ENCODE results near the gene CES3. TPM values are rescaled to one million over a fixed set of nuclear protein-coding genes. Genes with fewer than 3 reads are reported as not detected.
A peak's percentile ranks its signal among the peaks of the same experiment; 100 is the strongest.

CES3 gene
- total RNA-seq, 4 donors from 2014 or later: 0.31 to 1.6 (median 0.84) TPM

GRCh38 chr16:67001726-67002125 lies 40.7 kb downstream of the CES3 start:
- ATAC-seq (ENCODE audit: low FRiP score) (no peak), DNase-seq (ENCODE audit: low spot score) (no peak)
- no peak for TF ChIP-seq CTCF (IDR thresholded peaks at IDR 0.05)

GRCh38 chr16:67006930-67007658 lies 46.0 kb downstream of the CES3 start:
- DNase-seq (ENCODE audit: low spot score) (no peak), ATAC-seq (ENCODE audit: low FRiP score) (no peak)
- no peak for TF ChIP-seq CTCF (IDR thresholded peaks at IDR 0.05)

GRCh38 chr16:67009158-67009557 lies 48.1 kb downstream of the CES3 start:
- DNase-seq (ENCODE audit: low spot score) (no peak), ATAC-seq (ENCODE audit: low FRiP score) (no peak)
- TF ChIP-seq CTCF (IDR thresholded peaks at IDR 0.05): no peak

GRCh38 chr16:67011274-67011673 lies 50.2 kb downstream of the CES3 start:
- TF ChIP-seq CTCF (IDR thresholded peaks at IDR 0.05): no peak
- ATAC-seq (ENCODE audit: low FRiP score): no peak
- no peak for DNase-seq (ENCODE audit: low spot score)

- DNase-seq (ENCODE audit: low spot score) (no peak), ATAC-seq (ENCODE audit: low FRiP score) (no peak)
- TF ChIP-seq CTCF (IDR thresholded peaks at IDR 0.05): no peak
These were observed 52.3 kb downstream of the CES3 start for GRCh38 chr16:67013233-67013822.

- DNase-seq (ENCODE audit: low spot score): peak; percentile 40
- no peak for TF ChIP-seq CTCF (IDR thresholded peaks at IDR 0.05)
- ATAC-seq (ENCODE audit: low FRiP score): peak; percentile 78
These were observed 53.0 kb downstream of the CES3 start for GRCh38 chr16:67013823-67014633.
